Heart left ventricle (tissue), 13 donors: ENCODE data around the gene CHD5.

Source experiments
- POLR2A ChIP-seq, 2 donors: fragments of 450-650 bp; IDR thresholded peaks; one replicate each; pipeline ENCODE4 v1.6.1; 2017; ENCODE audit warnings: antibody characterized with exemption in 2 of 2, mild to moderate bottlenecking in 2 of 2, moderate library complexity in 2 of 2
- TF ChIP-seq, protein P1 (sequence below), 12 donors: fragments of 200-600 bp; sonication (generic) in 4 of 12; IDR thresholded peaks; one replicate each; pipeline versions ENCODE4 v1.5.0 to v1.8.0; 2018 to 2022; ENCODE audit warnings: antibody characterized with exemption in 12 of 12, mild to moderate bottlenecking in 5 of 12
- donor health status: ischemic (EF 13 %, LVEDD 7.1; RV severe dilation, severe dysfunction).
- donor health status: DM: no; HTN: yes; CAD: no.
- donor health status: DM: no; HTN: no; CAD: no.
- donor health status: ischemic (EF 25% LVEDD 6.9; RV normal size, moderate dysfunction).
- donor health status: ischemic (EF 25% LVEDD 5.7; RV mildly dilated, moderate dysfunction).
- donor health status: ischemic (EF 35%, LVEDD 5.7; RV mildly dilated, moderate dysfunction).
- donor health status: nonischemic (EF 11% LVEDD 7.7; RV severe dilation, severe dysfunction).
- donor health status: DM: yes; HTN: yes; CAD: no.
- donor health status: PGD.
- donor health status: ischemic (EF 29% LVEDD 5.4; RV normal size, mild dysfunction).
- donor health status: nonischemic (EF 23%, LVEDD 6.1; RV moderate dilation, normal function).

DNA sequence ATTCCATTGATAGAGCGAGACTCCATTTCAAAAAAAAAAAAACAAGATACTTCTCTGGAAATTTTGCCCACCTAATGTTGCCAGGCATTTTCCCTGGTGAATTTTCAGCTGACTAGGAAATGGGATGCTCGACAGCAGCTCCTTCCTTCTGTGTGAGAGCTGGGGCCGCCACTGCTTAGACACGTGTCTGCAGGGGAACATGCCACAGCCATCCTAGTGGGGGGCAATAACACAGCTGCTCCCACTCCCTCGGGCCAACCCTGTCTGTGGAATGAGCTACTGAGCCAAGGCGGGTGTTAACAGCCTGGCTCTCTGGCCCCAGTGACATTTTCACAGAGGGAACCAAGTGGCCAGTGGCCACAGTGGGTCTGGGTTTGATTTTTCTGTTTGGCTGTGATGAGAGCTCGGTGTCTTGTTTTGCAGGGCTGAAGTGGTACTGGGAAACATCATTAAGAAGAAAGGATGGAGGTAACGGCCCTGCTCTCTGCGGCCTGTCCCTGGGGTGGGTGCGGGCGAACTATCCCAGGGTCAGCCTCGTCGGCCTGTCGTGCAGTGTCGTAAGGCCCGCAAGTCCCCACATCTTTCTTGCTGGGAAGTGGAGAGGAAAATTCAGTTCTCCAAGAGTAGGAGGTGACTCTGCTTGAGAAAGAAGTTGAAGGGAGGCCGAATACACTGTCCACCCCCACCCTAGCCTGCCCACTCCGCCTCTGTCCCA is 95.2 kb downstream of the CHD5 start:
- TF ChIP-seq POLR2A (IDR thresholded peaks at IDR 0.05) = no peak
- TF ChIP-seq, protein P1, sequence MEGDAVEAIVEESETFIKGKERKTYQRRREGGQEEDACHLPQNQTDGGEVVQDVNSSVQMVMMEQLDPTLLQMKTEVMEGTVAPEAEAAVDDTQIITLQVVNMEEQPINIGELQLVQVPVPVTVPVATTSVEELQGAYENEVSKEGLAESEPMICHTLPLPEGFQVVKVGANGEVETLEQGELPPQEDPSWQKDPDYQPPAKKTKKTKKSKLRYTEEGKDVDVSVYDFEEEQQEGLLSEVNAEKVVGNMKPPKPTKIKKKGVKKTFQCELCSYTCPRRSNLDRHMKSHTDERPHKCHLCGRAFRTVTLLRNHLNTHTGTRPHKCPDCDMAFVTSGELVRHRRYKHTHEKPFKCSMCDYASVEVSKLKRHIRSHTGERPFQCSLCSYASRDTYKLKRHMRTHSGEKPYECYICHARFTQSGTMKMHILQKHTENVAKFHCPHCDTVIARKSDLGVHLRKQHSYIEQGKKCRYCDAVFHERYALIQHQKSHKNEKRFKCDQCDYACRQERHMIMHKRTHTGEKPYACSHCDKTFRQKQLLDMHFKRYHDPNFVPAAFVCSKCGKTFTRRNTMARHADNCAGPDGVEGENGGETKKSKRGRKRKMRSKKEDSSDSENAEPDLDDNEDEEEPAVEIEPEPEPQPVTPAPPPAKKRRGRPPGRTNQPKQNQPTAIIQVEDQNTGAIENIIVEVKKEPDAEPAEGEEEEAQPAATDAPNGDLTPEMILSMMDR (IDR thresholded peaks at IDR 0.05) = no peak
